ENCODE measurements around the gene FOLR1. TPM values are rescaled to one million over a fixed set of nuclear protein-coding genes. Genes with fewer than 3 reads are reported as not detected.
A peak's percentile ranks its signal among the peaks of the same experiment; 100 is the strongest.

The FOLR1 gene
- total RNA-seq, 1 donor from 2014 or later = 0.53 TPM

GRCh38 chr11:72225411-72225951 lies 33.5 kb downstream of the FOLR1 start:
- DNase-seq (ENCODE audit: low read depth) = no peak
- no peak for FAIRE-seq
- no peak for TF ChIP-seq CTCF (IDR thresholded peaks at IDR 0.05; ENCODE audit: insufficient read depth, low read length, severe bottlenecking)
- H3K4me3 ChIP-seq (ENCODE audit: low read depth, low read length) = peak overlapping the region; percentile 66
- H3K36me3 ChIP-seq (ENCODE audit: control insufficient read depth, insufficient read depth, low read length) = peaks cover 29% of the 10 kb centered on the region
- H3K27me3 ChIP-seq (ENCODE audit: control insufficient read depth, insufficient read depth, low read length) = no peaks in the 10 kb centered on the region

- DNase-seq (ENCODE audit: low read depth) = no peak
- TF ChIP-seq CTCF (IDR thresholded peaks at IDR 0.05; ENCODE audit: insufficient read depth, low read length, severe bottlenecking) = no peak
- no peaks in the 10 kb centered on the region for H3K27me3 ChIP-seq (ENCODE audit: control insufficient read depth, insufficient read depth, low read length)
- H3K36me3 ChIP-seq (ENCODE audit: control insufficient read depth, insufficient read depth, low read length) = peaks cover 41% of the 10 kb centered on the region
- FAIRE-seq = no peak
- no peak overlapping the region for H3K4me3 ChIP-seq (ENCODE audit: low read depth, low read length)
Observed at GRCh38 chr11:72226701-72227100, 34.8 kb downstream of the FOLR1 start.

GRCh38 chr11:72227316-72228228 lies 35.6 kb downstream of the FOLR1 start:
- Histone ChIP-seq H3K36me3 (ENCODE audit: control insufficient read depth, insufficient read depth, low read length) (peaks cover 49% of the 10 kb centered on the region), H3K4me3 (ENCODE audit: low read depth, low read length) (no peak overlapping the region), H3K27me3 (ENCODE audit: control insufficient read depth, insufficient read depth, low read length) (no peaks in the 10 kb centered on the region)
- DNase-seq (ENCODE audit: low read depth) (no peak), FAIRE-seq (no peak)
- TF ChIP-seq CTCF (IDR thresholded peaks at IDR 0.05; ENCODE audit: insufficient read depth, low read length, severe bottlenecking) = no peak

- no peak for DNase-seq (ENCODE audit: low read depth)
- Histone ChIP-seq H3K4me3 (ENCODE audit: low read depth, low read length) (no peak overlapping the region), H3K36me3 (ENCODE audit: control insufficient read depth, insufficient read depth, low read length) (peaks cover 56% of the 10 kb centered on the region), H3K27me3 (ENCODE audit: control insufficient read depth, insufficient read depth, low read length) (no peaks in the 10 kb centered on the region)
- FAIRE-seq = no peak
- TF ChIP-seq CTCF (IDR thresholded peaks at IDR 0.05; ENCODE audit: insufficient read depth, low read length, severe bottlenecking) = peak; percentile 48
Observed at GRCh38 chr11:72228229-72228843, 36.4 kb downstream of the FOLR1 start.

DNA sequence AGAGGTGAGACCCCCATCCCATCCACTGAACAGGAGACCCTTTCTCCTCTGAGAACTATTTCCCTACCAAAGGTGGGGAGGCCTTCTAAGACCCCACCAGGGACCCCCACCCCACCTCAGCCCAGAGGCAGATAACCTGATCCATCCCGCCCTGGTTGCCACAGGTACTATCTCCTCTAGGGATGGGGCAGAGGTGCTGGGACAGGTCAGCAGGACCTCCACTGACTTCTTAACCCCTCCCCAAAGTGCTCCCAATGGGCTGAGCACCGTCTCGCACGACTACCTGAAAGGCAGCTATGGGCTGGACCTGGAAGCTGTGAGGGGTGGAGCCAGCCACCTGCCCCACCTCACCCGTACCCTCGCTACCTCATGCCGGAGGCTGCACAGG lies 36.9 kb downstream of the FOLR1 start:
- DNase-seq (ENCODE audit: low read depth) (no peak), FAIRE-seq (no peak)
- Histone ChIP-seq H3K27me3 (ENCODE audit: control insufficient read depth, insufficient read depth, low read length) (no peaks in the 10 kb centered on the region), H3K36me3 (ENCODE audit: control insufficient read depth, insufficient read depth, low read length) (peaks cover 61% of the 10 kb centered on the region), H3K4me3 (ENCODE audit: low read depth, low read length) (no peak overlapping the region)
- TF ChIP-seq CTCF (IDR thresholded peaks at IDR 0.05; ENCODE audit: insufficient read depth, low read length, severe bottlenecking) = no peak

Measured in bronchial epithelial cell (primary cell).